Vagina (tissue), 2 donors: ENCODE results near the gene ADGRA3. TPM values are rescaled to one million over a fixed set of nuclear protein-coding genes. Genes with fewer than 3 reads are reported as not detected.

Source experiments
- DNase-seq, 2 donors: peaks; one replicate each; pipeline ENCODE4 v3.0.0-alpha.2; 2017; ENCODE audit errors: extremely low spot score in 2 of 2
- H3K27ac ChIP-seq: fragments of 200-600 bp; sonication (generic); one replicate; pipeline ENCODE4 v1.5.1; 2019
- H3K27me3 ChIP-seq: fragments of 200-600 bp; sonication (generic); one replicate; pipeline ENCODE4 v1.5.1; 2019
- H3K36me3 ChIP-seq, 2 donors: fragments of 200-600 bp; sonication (generic); one replicate each; pipeline ENCODE4 v1.5.1; 2017 to 2019
- H3K4me1 ChIP-seq: fragments of 200-600 bp; sonication (generic); one replicate; pipeline ENCODE4 v1.5.1; 2019
- H3K4me3 ChIP-seq, 2 donors: fragments of 200-600 bp; sonication (generic); 1 replicate in 1 of 2; 2 replicates in 1 of 2; pipeline ENCODE4 v1.5.1; 2016 to 2019
- H3K9me3 ChIP-seq: fragments of 200-600 bp; sonication (generic); one replicate; pipeline ENCODE4 v1.5.1; 2019
- CTCF ChIP-seq, 3 experiments: fragments of 450-650 bp in 2 of 3; fragments of 200-600 bp in 1 of 3; sonication (generic) in 1 of 3; IDR thresholded peaks; one replicate each; pipeline ENCODE4 v1.5.1; 2017 to 2019; ENCODE audit warnings: antibody characterized with exemption in 3 of 3, mild to moderate bottlenecking in 2 of 3, moderate library complexity in 2 of 3
- POLR2A ChIP-seq, 2 donors: fragments of 450-650 bp; IDR thresholded peaks; one replicate each; pipeline ENCODE4 v1.6.1; 2017; ENCODE audit warnings: antibody characterized with exemption in 2 of 2, mild to moderate bottlenecking in 2 of 2, moderate library complexity in 2 of 2
- POLR2AphosphoS5 ChIP-seq, 2 donors: sonication (generic); formaldehyde crosslinking; IDR thresholded peaks; one replicate each; pipeline ENCODE4 v1.9.0; 2017; ENCODE audit warnings: antibody characterized with exemption in 2 of 2, mild to moderate bottlenecking in 2 of 2, low read depth in 1 of 2; ENCODE audit not compliant: insufficient read depth in 1 of 2
- intact Hi-C: fragments of 100-400 bp; cut with DNase I; formaldehyde crosslinking; loops from one replicate; pipeline ENCODE4 v1.15.1; 2023
- total RNA-seq: library from RNA; depleted of rRNA; stranded (reverse); fragments of >200 nt; gene quantifications from one replicate; pipeline ENCODE4 v1.2.3, GENCODE V29; 2016

Gene ADGRA3
- total RNA-seq, 1 donor from 2014 or later: 23.3 TPM

- no peak overlapping the region for H3K27ac ChIP-seq
- no peaks in the 10 kb centered on the region for H3K36me3 ChIP-seq
- TF ChIP-seq POLR2A (IDR thresholded peaks at IDR 0.05): no peak
- TF ChIP-seq CTCF (IDR thresholded peaks at IDR 0.05): no peak
- no peak for TF ChIP-seq POLR2AphosphoS5 (IDR thresholded peaks at IDR 0.05; ENCODE audit: insufficient read depth in 1 of 2, low read depth in 1 of 2)
- H3K4me3 ChIP-seq: no peak overlapping the region
- intact Hi-C loops: no loop called here
- no peak for DNase-seq
- no peaks in the 10 kb centered on the region for H3K4me1 ChIP-seq
- H3K27me3 ChIP-seq: no peaks in the 10 kb centered on the region
- H3K9me3 ChIP-seq: no peaks in the 10 kb centered on the region
Measured at GRCh38 chr4:22345055-22345454, 170.8 kb downstream of the ADGRA3 start.

GRCh38 chr4:22343606-22344005 is 172.3 kb downstream of the ADGRA3 start:
- H3K9me3 ChIP-seq: no peaks in the 10 kb centered on the region
- H3K36me3 ChIP-seq: no peaks in the 10 kb centered on the region
- H3K4me3 ChIP-seq: no peak overlapping the region
- H3K4me1 ChIP-seq: no peaks in the 10 kb centered on the region
- no peak for TF ChIP-seq POLR2AphosphoS5 (IDR thresholded peaks at IDR 0.05; ENCODE audit: insufficient read depth in 1 of 2, low read depth in 1 of 2)
- no peak for TF ChIP-seq CTCF (IDR thresholded peaks at IDR 0.05)
- no peak for TF ChIP-seq POLR2A (IDR thresholded peaks at IDR 0.05)
- DNase-seq: no peak
- H3K27ac ChIP-seq: no peak overlapping the region
- intact Hi-C loops: no loop called here
- H3K27me3 ChIP-seq: no peaks in the 10 kb centered on the region

DNA sequence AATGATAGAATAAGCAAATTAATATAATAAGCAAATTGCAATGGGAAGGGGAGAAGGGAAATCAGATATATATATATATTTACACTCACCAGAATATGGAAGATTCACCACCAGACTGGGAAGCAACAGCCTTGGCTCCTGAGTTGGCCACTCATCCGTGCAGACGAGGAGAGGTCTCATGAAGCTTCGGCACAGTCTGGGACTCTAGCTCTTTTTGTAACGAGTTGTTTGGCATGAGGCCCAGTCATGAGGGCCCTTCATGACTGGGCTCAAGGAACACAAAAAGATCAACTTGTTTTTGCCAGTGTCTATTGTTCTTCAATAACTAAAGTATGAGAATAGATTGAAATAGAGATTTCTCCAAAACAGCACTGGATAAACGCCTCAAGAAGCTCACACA is 176.4 kb downstream of the ADGRA3 start:
- H3K9me3 ChIP-seq: no peaks in the 10 kb centered on the region
- no peak for TF ChIP-seq CTCF (IDR thresholded peaks at IDR 0.05)
- no peak for TF ChIP-seq POLR2AphosphoS5 (IDR thresholded peaks at IDR 0.05; ENCODE audit: insufficient read depth in 1 of 2, low read depth in 1 of 2)
- no peak for TF ChIP-seq POLR2A (IDR thresholded peaks at IDR 0.05)
- intact Hi-C loops: no loop called here
- no peaks in the 10 kb centered on the region for H3K4me1 ChIP-seq
- no peaks in the 10 kb centered on the region for H3K36me3 ChIP-seq
- H3K27ac ChIP-seq: no peak overlapping the region
- H3K27me3 ChIP-seq: no peaks in the 10 kb centered on the region
- no peak overlapping the region for H3K4me3 ChIP-seq
- DNase-seq: no peak

GRCh38 chr4:22338796-22339195 is 177.1 kb downstream of the ADGRA3 start:
- Histone ChIP-seq H3K9me3 (no peaks in the 10 kb centered on the region), H3K4me1 (no peaks in the 10 kb centered on the region), H3K27me3 (no peaks in the 10 kb centered on the region), H3K36me3 (no peaks in the 10 kb centered on the region), H3K4me3 (no peak overlapping the region), H3K27ac (no peak overlapping the region)
- intact Hi-C loops: no loop called here
- TF ChIP-seq POLR2A (IDR thresholded peaks at IDR 0.05): no peak
- TF ChIP-seq CTCF (IDR thresholded peaks at IDR 0.05): no peak
- DNase-seq: no peak

Other genes with a start within 250 kb of the ADGRA3 start
- not detected for gene GBA3, start 176.9 kb upstream of the ADGRA3 start, total RNA-seq